Breast epithelium (tissue), 4 donors: ENCODE data around the gene CA10. TPM values are rescaled to one million over a fixed set of nuclear protein-coding genes. Genes with fewer than 3 reads are reported as not detected.

Experiments used
- DNase-seq, 2 donors: peaks; one replicate each; pipeline ENCODE4 v3.0.0-alpha.2; 2019; ENCODE audit warnings: low spot score in 2 of 2
- H3K27ac ChIP-seq, 2 donors: fragments of 200-600 bp; sonication (generic) in 1 of 2; one replicate each; pipeline ENCODE4 v1.5.1; 2016 to 2019; ENCODE audit warnings: mild to moderate bottlenecking in 1 of 2
- H3K27me3 ChIP-seq, 2 donors: fragments of 200-600 bp; sonication (generic) in 1 of 2; one replicate each; pipeline versions ENCODE4 v1.5.1 to v1.6.0; 2017 to 2019; ENCODE audit warnings: control low read depth in 1 of 2, mild to moderate bottlenecking in 1 of 2
- H3K36me3 ChIP-seq: fragments of 200-600 bp; one replicate; pipeline ENCODE4 v1.5.1; 2019
- H3K4me1 ChIP-seq, 2 donors: fragments of 200-600 bp; sonication (generic); one replicate each; pipeline ENCODE4 v1.5.1; 2016 to 2019; ENCODE audit warnings: control low read depth in 1 of 2
- H3K4me3 ChIP-seq, 3 donors: fragments of 200-600 bp; sonication (generic); 1 replicate in 2 of 3; 2 replicates in 1 of 3; pipeline ENCODE4 v1.5.1; 2016 to 2019; ENCODE audit warnings: mild to moderate bottlenecking in 3 of 3, moderate library complexity in 2 of 3
- H3K9me3 ChIP-seq, 2 donors: fragments of 200-600 bp; sonication (generic) in 1 of 2; one replicate each; pipeline ENCODE4 v1.5.1; 2016 to 2019; ENCODE audit warnings: control low read depth in 1 of 2
- POLR2A ChIP-seq: fragments of 450-650 bp; IDR thresholded peaks from one replicate; pipeline ENCODE4 v1.6.1; 2016; ENCODE audit warnings: antibody characterized with exemption, mild to moderate bottlenecking, moderate library complexity
- POLR2AphosphoS5 ChIP-seq, 3 donors: sonication (generic); formaldehyde crosslinking; IDR thresholded peaks; one replicate each; pipeline ENCODE4 v1.6.1; 2017; ENCODE audit warnings: antibody characterized with exemption in 3 of 3
- intact Hi-C: fragments of 100-400 bp; cut with DNase I; formaldehyde crosslinking; loops from one replicate; pipeline ENCODE4 v1.15.1; 2023; ENCODE audit warnings: low total_unique reads
- total RNA-seq, 3 donors: library from RNA; depleted of rRNA; stranded (reverse); fragments of >200 nt; gene quantifications; one replicate each; pipeline ENCODE4 v1.1.0, GENCODE V29; 2016
- TF ChIP-seq, protein P1 (sequence below), 3 donors: fragments of 450-650 bp; IDR thresholded peaks; one replicate each; pipeline ENCODE4 v1.5.1; 2016 to 2017; ENCODE audit warnings: antibody characterized with exemption in 3 of 3, mild to moderate bottlenecking in 3 of 3, moderate library complexity in 3 of 3

The CA10 gene
- total RNA-seq, 3 donors from 2014 or later = not detected

DNA sequence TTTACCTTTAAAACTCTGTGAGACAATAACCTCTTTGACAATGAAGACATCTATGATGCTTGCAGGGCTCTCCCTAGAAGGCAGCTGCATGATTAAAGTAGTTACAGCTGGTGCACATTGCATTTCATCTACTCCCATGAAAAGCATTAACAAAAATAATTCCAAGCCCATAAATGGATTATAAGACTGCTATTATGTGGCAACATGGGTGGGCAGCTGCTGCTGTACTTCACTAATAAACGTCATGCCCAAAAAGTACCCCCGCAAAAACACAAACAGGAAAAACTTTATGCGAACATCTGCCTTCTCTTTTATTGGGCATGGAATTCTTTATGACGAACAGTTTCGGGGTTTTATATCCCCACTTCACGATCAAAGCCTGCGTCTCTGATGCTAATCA lies 224.9 kb downstream of the CA10 start:
- Histone ChIP-seq H3K27me3 (no peaks in the 10 kb centered on the region), H3K4me3 (no peak overlapping the region), H3K27ac (no peak overlapping the region), H3K9me3 (no peaks in the 10 kb centered on the region), H3K4me1 (no peaks in the 10 kb centered on the region), H3K36me3 (no peaks in the 10 kb centered on the region)
- TF ChIP-seq POLR2AphosphoS5 (IDR thresholded peaks at IDR 0.05) (no peak), POLR2A (no peak)
- TF ChIP-seq, protein P1, sequence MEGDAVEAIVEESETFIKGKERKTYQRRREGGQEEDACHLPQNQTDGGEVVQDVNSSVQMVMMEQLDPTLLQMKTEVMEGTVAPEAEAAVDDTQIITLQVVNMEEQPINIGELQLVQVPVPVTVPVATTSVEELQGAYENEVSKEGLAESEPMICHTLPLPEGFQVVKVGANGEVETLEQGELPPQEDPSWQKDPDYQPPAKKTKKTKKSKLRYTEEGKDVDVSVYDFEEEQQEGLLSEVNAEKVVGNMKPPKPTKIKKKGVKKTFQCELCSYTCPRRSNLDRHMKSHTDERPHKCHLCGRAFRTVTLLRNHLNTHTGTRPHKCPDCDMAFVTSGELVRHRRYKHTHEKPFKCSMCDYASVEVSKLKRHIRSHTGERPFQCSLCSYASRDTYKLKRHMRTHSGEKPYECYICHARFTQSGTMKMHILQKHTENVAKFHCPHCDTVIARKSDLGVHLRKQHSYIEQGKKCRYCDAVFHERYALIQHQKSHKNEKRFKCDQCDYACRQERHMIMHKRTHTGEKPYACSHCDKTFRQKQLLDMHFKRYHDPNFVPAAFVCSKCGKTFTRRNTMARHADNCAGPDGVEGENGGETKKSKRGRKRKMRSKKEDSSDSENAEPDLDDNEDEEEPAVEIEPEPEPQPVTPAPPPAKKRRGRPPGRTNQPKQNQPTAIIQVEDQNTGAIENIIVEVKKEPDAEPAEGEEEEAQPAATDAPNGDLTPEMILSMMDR (IDR thresholded peaks at IDR 0.05) = no peak
- intact Hi-C loops = no loop called here
- no peak for DNase-seq

DNA sequence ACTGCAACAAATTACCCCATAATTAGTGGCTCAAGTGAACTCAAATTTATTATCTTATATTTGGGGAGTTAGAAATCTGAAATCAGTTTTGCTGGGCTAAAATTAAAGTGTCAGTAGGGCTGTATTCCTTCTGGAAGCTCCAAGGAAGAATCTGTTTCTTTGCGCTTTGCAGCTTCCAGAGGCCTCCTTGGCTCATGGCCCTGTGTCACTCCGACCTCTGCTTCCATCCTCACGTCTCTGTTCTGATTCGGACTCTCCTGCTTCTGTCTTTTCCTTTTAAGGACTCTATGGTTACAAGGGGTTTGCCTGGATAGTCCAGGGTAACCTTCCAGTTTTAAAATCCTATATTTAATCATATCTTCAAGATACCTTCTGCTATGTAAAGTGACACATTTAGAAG lies 232.1 kb downstream of the CA10 start:
- Histone ChIP-seq H3K9me3 (no peaks in the 10 kb centered on the region), H3K27ac (no peak overlapping the region), H3K4me1 (no peaks in the 10 kb centered on the region), H3K4me3 (no peak overlapping the region), H3K36me3 (no peaks in the 10 kb centered on the region), H3K27me3 (peaks cover 0 to 10% of the 10 kb centered on the region in 2 donors)
- intact Hi-C loops = no loop called here
- DNase-seq = no peak
- no peak for TF ChIP-seq POLR2AphosphoS5 (IDR thresholded peaks at IDR 0.05)
- no peak for TF ChIP-seq POLR2A
- TF ChIP-seq, protein P1 (IDR thresholded peaks at IDR 0.05) = no peak

DNA sequence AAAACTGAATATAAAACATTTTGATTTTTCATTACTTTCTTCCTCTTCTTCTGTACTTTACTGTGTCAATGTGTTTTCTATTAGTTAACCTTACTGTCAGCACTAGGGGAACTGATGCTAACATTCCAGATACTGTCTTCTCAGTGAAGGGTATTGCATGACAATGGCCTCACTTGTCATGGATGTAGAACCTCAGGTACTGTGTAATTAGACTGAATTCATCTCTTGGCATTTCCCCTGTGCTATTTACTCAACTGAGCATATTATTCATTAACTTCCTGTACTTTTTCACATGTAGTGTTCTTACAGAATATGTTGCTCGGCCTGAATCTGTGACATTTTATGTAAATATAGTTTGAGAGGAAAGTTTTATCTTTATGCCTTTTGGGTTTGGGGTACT lies 237.0 kb downstream of the CA10 start:
- DNase-seq = no peak
- no peak overlapping the region for H3K4me3 ChIP-seq
- H3K4me1 ChIP-seq = no peaks in the 10 kb centered on the region
- H3K27ac ChIP-seq = no peak overlapping the region
- no peaks in the 10 kb centered on the region for H3K36me3 ChIP-seq
- H3K9me3 ChIP-seq = no peaks in the 10 kb centered on the region
- TF ChIP-seq, protein P1 (IDR thresholded peaks at IDR 0.05) = no peak
- TF ChIP-seq POLR2A = no peak
- TF ChIP-seq POLR2AphosphoS5 (IDR thresholded peaks at IDR 0.05) = no peak
- H3K27me3 ChIP-seq = peaks cover 0 to 10% of the 10 kb centered on the region in 2 donors
- intact Hi-C loops = loop anchor here (5.0 kb wide), 1 partner anchor 114 kb away; no protein-coding TSS in a partner anchor

DNA sequence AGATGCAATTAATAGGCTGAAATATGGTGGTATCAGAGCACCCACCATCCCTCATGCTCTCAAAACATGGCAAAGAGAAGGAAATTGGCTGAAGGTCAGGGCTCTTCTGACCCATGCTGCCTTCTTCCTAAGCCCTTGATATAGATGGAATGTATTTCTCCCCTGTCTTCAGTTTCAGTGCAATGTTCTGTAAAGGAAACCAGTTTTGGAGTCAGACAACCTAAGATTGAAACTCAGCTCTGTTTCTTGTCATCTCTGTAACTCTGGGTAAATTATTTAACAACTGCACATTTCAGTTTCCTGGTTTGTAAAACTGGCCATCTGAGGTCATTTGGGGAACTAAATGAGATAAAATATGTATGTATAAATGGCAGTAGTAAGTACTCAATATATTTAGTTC lies 243.9 kb downstream of the CA10 start:
- Histone ChIP-seq H3K9me3 (no peaks in the 10 kb centered on the region), H3K27me3 (peaks cover 0 to 15% of the 10 kb centered on the region in 2 donors), H3K36me3 (no peaks in the 10 kb centered on the region), H3K4me1 (no peaks in the 10 kb centered on the region), H3K4me3 (no peak overlapping the region), H3K27ac (no peak overlapping the region)
- TF ChIP-seq, protein P1 (IDR thresholded peaks at IDR 0.05) = no peak
- TF ChIP-seq POLR2AphosphoS5 (IDR thresholded peaks at IDR 0.05) = no peak
- no peak for TF ChIP-seq POLR2A
- intact Hi-C loops = no loop called here
- DNase-seq = no peak

DNA sequence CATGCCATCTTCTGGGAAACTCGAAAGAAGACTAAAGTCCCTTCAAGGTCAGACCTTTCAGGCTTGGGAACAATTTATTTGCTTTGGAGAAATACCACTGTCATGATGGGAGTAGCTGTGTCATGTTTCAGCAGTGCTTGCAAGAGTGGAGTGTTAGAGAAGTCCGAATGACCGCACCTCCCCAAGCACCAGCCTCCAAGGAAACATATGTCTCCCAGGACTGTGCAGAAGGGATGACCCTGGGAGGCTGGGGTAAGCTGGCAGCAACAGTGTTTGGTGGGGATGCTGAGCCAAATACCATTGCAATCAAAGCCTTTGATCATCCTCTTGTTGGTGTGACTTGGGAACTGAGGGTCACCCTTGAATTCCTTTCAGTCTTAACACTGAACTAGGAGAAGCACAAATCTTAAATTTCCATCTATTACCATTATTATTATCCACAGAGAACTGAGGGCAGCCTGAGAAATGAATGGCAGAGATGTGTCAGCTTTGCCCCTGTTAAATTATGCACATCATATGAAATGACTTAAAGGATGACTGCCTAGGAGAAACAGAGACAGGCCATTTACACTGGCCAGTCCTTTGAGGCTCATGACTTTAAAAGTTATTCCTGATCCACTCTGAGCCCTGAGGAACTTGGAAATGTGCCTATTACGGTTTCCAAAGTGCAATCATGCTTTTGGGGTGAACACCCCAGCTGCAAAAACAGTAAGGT lies 244.9 kb downstream of the CA10 start:
- peaks cover 0 to 15% of the 10 kb centered on the region in 2 donors for H3K27me3 ChIP-seq
- DNase-seq = no peak
- no peak overlapping the region for H3K27ac ChIP-seq
- intact Hi-C loops = no loop called here
- TF ChIP-seq, protein P1 (IDR thresholded peaks at IDR 0.05) = no peak
- TF ChIP-seq POLR2AphosphoS5 (IDR thresholded peaks at IDR 0.05) (no peak), POLR2A (no peak)
- no peak overlapping the region for H3K4me3 ChIP-seq
- H3K4me1 ChIP-seq = no peaks in the 10 kb centered on the region
- H3K9me3 ChIP-seq = no peaks in the 10 kb centered on the region
- H3K36me3 ChIP-seq = no peaks in the 10 kb centered on the region
